ENCODE measurements around the gene MEGF11.

DNA sequence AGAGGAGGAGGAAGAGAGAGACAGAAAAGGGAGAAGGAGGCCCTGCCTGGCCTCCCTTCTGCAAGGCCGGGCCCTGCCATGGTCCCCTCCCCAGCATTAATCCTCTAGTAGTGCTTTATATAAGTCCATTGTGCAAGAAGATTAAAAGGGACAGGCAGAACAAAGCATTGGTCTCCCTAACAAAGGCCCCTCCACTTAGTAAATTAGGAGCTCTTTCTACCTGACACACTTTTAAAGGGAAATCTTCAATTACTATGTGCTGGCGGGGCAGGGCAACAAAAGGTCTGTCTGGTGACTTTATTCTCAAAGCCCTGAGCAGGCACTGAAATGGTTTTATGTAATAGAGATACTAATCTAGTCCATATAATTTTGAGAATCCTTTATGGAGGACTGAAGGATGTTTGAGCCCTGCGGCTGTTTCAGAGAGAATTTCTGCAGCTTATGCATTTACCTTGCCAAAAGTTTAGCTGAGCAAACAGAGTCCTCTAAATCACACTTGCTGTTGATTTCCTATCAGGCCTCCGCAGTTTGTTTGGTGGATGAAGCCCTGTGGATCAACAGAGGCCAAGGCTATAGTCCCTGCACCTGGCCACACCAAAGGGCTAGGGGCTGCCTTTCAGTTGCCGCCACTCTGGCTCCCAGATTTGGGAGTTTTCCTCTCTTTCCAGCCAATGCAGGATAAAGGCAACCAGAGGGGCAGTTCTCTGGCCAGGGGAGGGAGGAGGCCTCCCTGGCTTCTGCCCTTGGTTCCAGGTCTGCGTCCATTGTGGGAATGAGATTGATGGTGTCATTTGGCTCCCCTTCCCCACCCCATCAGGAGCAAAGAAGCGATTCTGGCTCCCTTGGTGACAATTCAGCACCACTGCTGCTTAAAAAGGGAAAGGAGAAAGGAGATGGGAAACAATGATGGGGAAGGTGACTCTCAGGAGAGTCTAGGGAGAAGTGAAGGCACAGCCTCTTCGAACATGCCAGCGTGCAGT is 148.0 kb downstream of the MEGF11 start:
- TF ChIP-seq CTCF (conservative IDR thresholded peaks at IDR 0.05; ENCODE audit: low read depth, low read length): no peak
- TF ChIP-seq EZH2phosphoT487 (IDR thresholded peaks at IDR 0.05; ENCODE audit: borderline replicate concordance, low read length): no peak
